ENCODE measurements around the gene TEX22. TPM values are rescaled to one million over a fixed set of nuclear protein-coding genes. Genes with fewer than 3 reads are reported as not detected.

TEX22 gene
- total RNA-seq, 4 donors from 2014 or later: 0.22 to 0.81 (median 0.33) TPM; not detected in 1

GRCh38 chr14:105449276-105450122 lies 51.2 kb downstream of the TEX22 start:
- Histone ChIP-seq H3K9me3 (no peaks in the 10 kb centered on the region), H3K36me3 (peaks cover 19 to 29% of the 10 kb centered on the region in 2 donors), H3K4me3 (replicated peaks in 1 of 3) (no peak overlapping the region), H3K27me3 (no peaks in the 10 kb centered on the region), H3K4me1 (peaks cover 3 to 9% of the 10 kb centered on the region in 2 donors), H3K27ac (no peak overlapping the region)
- WGBS, 2 donors: 82 to 93% methylated on average over 10 to 41 of the region's 47 CpGs
- intact Hi-C loops (cut with DNase I): loop anchor here (5.0 kb wide), 1 partner anchor 43 kb away; the partner anchor contains the start of gene TEDC1
- TF ChIP-seq POLR2A (IDR thresholded peaks at IDR 0.05): no peak
- no peak for TF ChIP-seq CTCF (IDR thresholded peaks at IDR 0.05)
- no peak for DNase-seq

GRCh38 chr14:105450123-105450505 lies 51.8 kb downstream of the TEX22 start:
- no peak for DNase-seq
- Histone ChIP-seq H3K27ac (no peak overlapping the region), H3K4me3 (replicated peaks in 1 of 3) (no peak overlapping the region), H3K4me1 (peaks cover 3 to 9% of the 10 kb centered on the region in 2 donors), H3K27me3 (no peaks in the 10 kb centered on the region), H3K36me3 (peaks cover 19 to 34% of the 10 kb centered on the region in 2 donors), H3K9me3 (no peaks in the 10 kb centered on the region)
- 88 to 96% methylated on average over 19 to 22 of the region's 22 CpGs for WGBS, 2 donors
- intact Hi-C loops (cut with DNase I): no loop called here
- TF ChIP-seq CTCF (IDR thresholded peaks at IDR 0.05) (no peak), POLR2A (IDR thresholded peaks at IDR 0.05) (no peak)

- no peak overlapping the region for H3K27ac ChIP-seq
- peaks cover 23 to 41% of the 10 kb centered on the region in 2 donors for H3K36me3 ChIP-seq
- no peak for DNase-seq
- peaks cover 3 to 9% of the 10 kb centered on the region in 2 donors for H3K4me1 ChIP-seq
- no peaks in the 10 kb centered on the region for H3K9me3 ChIP-seq
- no peak for TF ChIP-seq POLR2A (IDR thresholded peaks at IDR 0.05)
- TF ChIP-seq CTCF (IDR thresholded peaks at IDR 0.05): no peak
- no peak overlapping the region for H3K4me3 ChIP-seq (replicated peaks in 1 of 3)
- intact Hi-C loops (cut with DNase I): no loop called here
- 88 to 92% methylated on average over 15 to 20 of the region's 29 CpGs for WGBS, 2 donors
- no peaks in the 10 kb centered on the region for H3K27me3 ChIP-seq
These were observed 52.8 kb downstream of the TEX22 start for GRCh38 chr14:105450864-105451720.

- Histone ChIP-seq H3K9me3 (no peaks in the 10 kb centered on the region), H3K27ac (no peak overlapping the region), H3K36me3 (peaks cover 33 to 41% of the 10 kb centered on the region in 2 donors), H3K4me1 (peaks cover 3 to 9% of the 10 kb centered on the region in 2 donors), H3K4me3 (replicated peaks in 1 of 3) (no peak overlapping the region), H3K27me3 (no peaks in the 10 kb centered on the region)
- DNase-seq: no peak
- intact Hi-C loops (cut with DNase I): no loop called here
- TF ChIP-seq CTCF (IDR thresholded peaks at IDR 0.05) (no peak), POLR2A (IDR thresholded peaks at IDR 0.05) (no peak)
- whole genome bisulfite sequencing, 2 donors: 50 to 91% methylated on average over 2 to 14 of the region's 14 CpGs
These were observed 54.6 kb downstream of the TEX22 start for GRCh38 chr14:105452963-105453362.
